OCI-LY7 (cell line): Measurements from ENCODE around the gene PUS7L. TPM values are rescaled to one million over a fixed set of nuclear protein-coding genes. Genes with fewer than 3 reads are reported as not detected.
"Not testable (repeated sequence)": the region's sequence is repeated elsewhere in the genome, so short reads cannot be mapped to it uniquely, and the experiment has no call there.

ENCODE experiments used
- BruUV-seq: library from RNA; stranded (reverse); fragments of 400-500 nt; replicated peaks from 2 replicates; lab custom pipeline; 2021; lab: Mats Ljungman, UMichigan
- CTCF ChIA-PET: fragments of 300-600 bp; sonication (Branson Sonifier 250); formaldehyde crosslinking; loops from one replicate; lab custom pipeline; 2022; ENCODE audit warnings: antibody characterized with exemption; ENCODE audit not compliant: unreplicated experiment; lab: Charles Lee
- POLR2A ChIA-PET: fragments of 300-600 bp; sonication (Branson Sonifier 250); formaldehyde crosslinking; loops from one replicate; lab custom pipeline; 2022; ENCODE audit warnings: antibody characterized with exemption; lab: Charles Lee
- DNase-seq: peaks from one replicate; pipeline ENCODE4 v3.0.0-alpha.2; 2015; ENCODE audit warnings: low spot score
- H2AFZ ChIP-seq: fragments of 200-600 bp; sonication (generic), shearing (Covaris generic); 2 replicates; pipeline ENCODE4 v1.6.1; 2014; ENCODE audit warnings: mild to moderate bottlenecking, antibody characterized with exemption, low read length, moderate library complexity
- H3K27ac ChIP-seq: fragments of 200-600 bp; sonication (generic); 2 replicates; pipeline ENCODE4 v1.5.1; 2014; ENCODE audit warnings: mixed run types, low read depth, mild to moderate bottlenecking, moderate library complexity, low read length, inconsistent platforms; ENCODE audit not compliant: poor library complexity, severe bottlenecking
- H3K36me3 ChIP-seq: fragments of 200-600 bp; sonication (generic); 2 replicates; pipeline ENCODE4 v1.6.1; 2014; ENCODE audit warnings: mild to moderate bottlenecking, antibody characterized with exemption, low read length, moderate library complexity, mixed read lengths; ENCODE audit not compliant: insufficient read depth
- H3K4me1 ChIP-seq: fragments of 200-600 bp; sonication (generic); 2 replicates; pipeline ENCODE4 v1.5.1; 2014; ENCODE audit warnings: mild to moderate bottlenecking, low read length; ENCODE audit not compliant: insufficient read depth, poor library complexity, severe bottlenecking
- H3K4me2 ChIP-seq: fragments of 200-600 bp; sonication (generic); 2 replicates; pipeline ENCODE4 v1.6.1; 2014; ENCODE audit warnings: mild to moderate bottlenecking, low read length
- H3K4me3 ChIP-seq: fragments of 200-600 bp; sonication (generic); 2 replicates; pipeline ENCODE4 v1.5.1; 2014; ENCODE audit warnings: mild to moderate bottlenecking, low read depth, low read length; ENCODE audit not compliant: poor library complexity, severe bottlenecking
- H3K79me2 ChIP-seq: fragments of 200-600 bp; sonication (generic); 2 replicates; pipeline ENCODE4 v1.6.1; 2016; ENCODE audit warnings: low read depth, mild to moderate bottlenecking, low read length, moderate library complexity, mixed read lengths; ENCODE audit not compliant: insufficient read depth
- H3K9me2 ChIP-seq: fragments of 200-600 bp; sonication (generic); 2 replicates; pipeline ENCODE4 v1.6.1; 2016; ENCODE audit warnings: mild to moderate bottlenecking, low read length, mixed read lengths; ENCODE audit not compliant: insufficient read depth
- H3K9me3 ChIP-seq: fragments of 200-600 bp; sonication (generic); 2 replicates; pipeline ENCODE4 v1.6.1; 2014; ENCODE audit warnings: mild to moderate bottlenecking, mixed run types, low read length, mixed read lengths
- H4K20me1 ChIP-seq: fragments of 200-600 bp; sonication (generic); 2 replicates; pipeline ENCODE4 v1.6.1; 2014; ENCODE audit warnings: mild to moderate bottlenecking, antibody characterized with exemption, low read length, moderate library complexity, mixed read lengths; ENCODE audit not compliant: insufficient read depth
- EZH2phosphoT487 ChIP-seq: fragments of 200-600 bp; sonication (generic); IDR thresholded peaks from 2 replicates; pipeline ENCODE4 v1.6.1; 2018; ENCODE audit warnings: low read depth, borderline replicate concordance, mild to moderate bottlenecking, mixed run types, antibody characterized with exemption, low read length, moderate library complexity, mixed read lengths
- intact Hi-C: fragments of 100-400 bp; cut with micrococcal nuclease; formaldehyde crosslinking; loops from one replicate; pipeline ENCODE4 v1.10.0; 2022; ENCODE audit not compliant: unreplicated experiment
- total RNA-seq, 2 experiments: library from RNA; depleted of rRNA in 1 of 2; stranded (reverse); fragments of >200 nt in 1 of 2; shearing (Covaris generic) in 1 of 2; gene quantifications; 2 replicates each; pipeline ENCODE4 v1.2.3, GENCODE V29; 2014 to 2022
- TF ChIP-seq, protein P1 (sequence below): fragments of 200-600 bp; sonication (generic); conservative IDR thresholded peaks from 2 replicates; pipeline ENCODE4 v1.5.1; 2014; ENCODE audit warnings: mild to moderate bottlenecking, antibody characterized with exemption, low read length, moderate library complexity, mixed read lengths

Gene PUS7L
- total RNA-seq, 2 experiments from 2014 or later, result 20.5 to 23.3 TPM

DNA sequence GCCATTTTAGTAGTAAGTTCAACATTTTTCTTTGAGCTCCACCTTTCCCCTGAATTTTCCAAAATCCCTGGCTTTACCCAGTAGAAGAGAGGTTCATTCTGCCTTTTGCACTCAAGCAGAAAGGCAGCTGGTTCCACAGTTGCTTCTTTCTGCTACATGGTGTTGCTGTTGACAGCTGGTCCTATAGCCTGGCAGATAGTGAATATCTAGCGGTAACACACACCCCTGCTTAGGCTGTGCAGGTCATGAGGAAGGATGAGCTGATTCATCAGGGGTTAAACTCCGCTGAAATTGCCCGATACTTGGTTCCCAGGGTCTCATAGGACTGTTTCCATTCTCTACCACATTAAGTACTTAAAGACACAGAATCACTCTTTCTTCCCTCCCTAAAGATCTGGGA, 62.4 kb downstream of the PUS7L start:
- POLR2A ChIA-PET, result no interaction called here
- Histone ChIP-seq H3K79me2 (no peaks in the 10 kb centered on the region), H3K9me3 (no peaks in the 10 kb centered on the region), H3K9me2 (no peaks in the 10 kb centered on the region), H2AFZ (no peak overlapping the region), H3K27ac (no peak overlapping the region), H3K4me3 (no peak overlapping the region), H3K36me3 (no peaks in the 10 kb centered on the region), H3K4me1 (no peaks in the 10 kb centered on the region), H3K4me2 (no peak overlapping the region), H4K20me1 (no peaks in the 10 kb centered on the region)
- intact Hi-C loops, result no loop called here
- CTCF ChIA-PET, result no interaction called here
- TF ChIP-seq, protein P1, sequence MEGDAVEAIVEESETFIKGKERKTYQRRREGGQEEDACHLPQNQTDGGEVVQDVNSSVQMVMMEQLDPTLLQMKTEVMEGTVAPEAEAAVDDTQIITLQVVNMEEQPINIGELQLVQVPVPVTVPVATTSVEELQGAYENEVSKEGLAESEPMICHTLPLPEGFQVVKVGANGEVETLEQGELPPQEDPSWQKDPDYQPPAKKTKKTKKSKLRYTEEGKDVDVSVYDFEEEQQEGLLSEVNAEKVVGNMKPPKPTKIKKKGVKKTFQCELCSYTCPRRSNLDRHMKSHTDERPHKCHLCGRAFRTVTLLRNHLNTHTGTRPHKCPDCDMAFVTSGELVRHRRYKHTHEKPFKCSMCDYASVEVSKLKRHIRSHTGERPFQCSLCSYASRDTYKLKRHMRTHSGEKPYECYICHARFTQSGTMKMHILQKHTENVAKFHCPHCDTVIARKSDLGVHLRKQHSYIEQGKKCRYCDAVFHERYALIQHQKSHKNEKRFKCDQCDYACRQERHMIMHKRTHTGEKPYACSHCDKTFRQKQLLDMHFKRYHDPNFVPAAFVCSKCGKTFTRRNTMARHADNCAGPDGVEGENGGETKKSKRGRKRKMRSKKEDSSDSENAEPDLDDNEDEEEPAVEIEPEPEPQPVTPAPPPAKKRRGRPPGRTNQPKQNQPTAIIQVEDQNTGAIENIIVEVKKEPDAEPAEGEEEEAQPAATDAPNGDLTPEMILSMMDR, result no peak
- no peak for TF ChIP-seq EZH2phosphoT487
- DNase-seq, result no peak
- BruUV-seq, result no TSS peak

DNA sequence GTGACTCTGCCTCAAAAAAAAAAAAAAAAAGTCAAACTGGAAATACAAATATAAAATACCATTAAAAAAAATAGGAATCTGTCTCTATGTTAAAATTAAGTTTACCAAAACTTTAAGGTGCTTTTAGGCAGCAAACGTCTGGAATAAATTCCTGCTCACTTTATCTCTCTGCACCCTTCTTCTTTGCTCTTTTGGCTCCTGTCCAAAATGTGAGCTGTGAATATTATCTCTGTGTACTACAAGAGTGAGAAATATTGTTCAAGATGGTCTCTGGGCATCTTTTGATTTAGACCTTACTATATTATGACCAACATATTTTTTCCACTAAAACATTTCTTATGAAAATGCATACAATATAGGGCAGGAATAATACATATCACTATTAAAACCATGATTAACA, 63.7 kb downstream of the PUS7L start:
- Histone ChIP-seq H2AFZ (no peak overlapping the region), H3K79me2 (no peaks in the 10 kb centered on the region), H3K4me1 (no peaks in the 10 kb centered on the region), H3K4me2 (no peak overlapping the region), H3K27ac (no peak overlapping the region), H3K36me3 (no peaks in the 10 kb centered on the region), H3K9me2 (no peaks in the 10 kb centered on the region), H3K9me3 (no peaks in the 10 kb centered on the region), H3K4me3 (no peak overlapping the region), H4K20me1 (no peaks in the 10 kb centered on the region)
- no TSS peak for BruUV-seq
- CTCF ChIA-PET, result no interaction called here
- intact Hi-C loops, result no loop called here
- DNase-seq, result no peak
- POLR2A ChIA-PET, result interaction anchor here (0.7 to 0.8 kb wide), 2 partner anchors 46 to 433 kb away, joined by 3 read pairs; no protein-coding TSS in a partner anchor
- no peak for TF ChIP-seq EZH2phosphoT487
- TF ChIP-seq, protein P1, result no peak

DNA sequence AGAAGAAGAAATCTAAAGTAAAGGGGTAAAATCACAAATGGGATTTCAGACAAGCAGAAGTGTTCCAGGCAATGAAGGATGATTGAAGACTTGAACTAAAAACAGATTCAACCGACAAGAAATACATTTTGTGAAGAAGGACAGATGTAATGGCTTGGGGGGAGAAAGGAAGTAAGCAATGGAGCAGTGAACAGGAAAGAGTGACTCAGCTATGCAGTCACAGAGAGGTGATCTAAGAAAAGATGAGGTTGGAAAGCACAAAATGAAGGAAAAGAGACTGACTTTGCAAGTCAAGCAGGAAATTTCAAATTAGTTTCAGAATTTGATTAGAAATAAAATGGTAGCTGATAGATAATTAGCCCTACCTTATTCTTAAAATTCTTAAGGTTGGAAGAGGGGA, 66.5 kb downstream of the PUS7L start:
- POLR2A ChIA-PET, result no interaction called here
- no peak overlapping the region for H2AFZ ChIP-seq
- no peak overlapping the region for H3K4me3 ChIP-seq
- no TSS peak for BruUV-seq
- H3K9me2 ChIP-seq, result no peaks in the 10 kb centered on the region
- H3K79me2 ChIP-seq, result no peaks in the 10 kb centered on the region
- H3K4me1 ChIP-seq, result no peaks in the 10 kb centered on the region
- H3K27ac ChIP-seq, result no peak overlapping the region
- H3K9me3 ChIP-seq, result no peaks in the 10 kb centered on the region
- no peaks in the 10 kb centered on the region for H3K36me3 ChIP-seq
- CTCF ChIA-PET, result no interaction called here
- TF ChIP-seq EZH2phosphoT487, result no peak
- TF ChIP-seq, protein P1, result no peak
- no peak for DNase-seq
- no peaks in the 10 kb centered on the region for H4K20me1 ChIP-seq
- H3K4me2 ChIP-seq, result no peak overlapping the region
- intact Hi-C loops, result no loop called here

DNA sequence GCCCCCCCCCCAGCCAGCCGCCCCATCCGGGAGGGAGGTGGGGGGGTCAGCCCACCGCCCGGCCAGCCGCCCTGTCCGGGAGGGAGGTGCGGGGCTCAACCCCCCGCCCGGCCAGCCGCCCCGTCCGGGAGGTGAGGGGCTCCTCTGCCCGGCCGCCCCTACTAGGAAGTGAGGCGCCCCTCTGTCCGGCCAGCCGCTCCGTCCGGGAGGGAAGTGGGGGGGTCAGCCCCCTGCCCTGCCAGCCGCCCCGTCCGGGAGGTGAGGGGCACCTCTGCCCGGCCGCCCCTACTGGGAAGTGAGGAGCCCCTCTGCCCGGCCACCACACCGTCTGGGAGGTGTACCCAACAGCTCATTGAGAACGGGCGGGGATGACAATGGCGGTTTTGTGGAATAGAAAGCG, 73.1 kb downstream of the PUS7L start:
- H3K4me2 ChIP-seq, intact Hi-C loops, DNase-seq, H3K27ac ChIP-seq, H3K9me3 ChIP-seq, POLR2A ChIA-PET, BruUV-seq, H3K36me3 ChIP-seq, H3K9me2 ChIP-seq, CTCF ChIA-PET, H2AFZ ChIP-seq, H4K20me1 ChIP-seq, H3K4me1 ChIP-seq, H3K4me3 ChIP-seq, H3K79me2 ChIP-seq: not testable (repeated sequence)
